Central memory CD4-positive, alpha-beta T cell (primary cell): ENCODE measurements around the gene SOX11.

Source experiments
- DNase-seq: peaks from one replicate; pipeline ENCODE4 v3.0.0; 2022

The SOX11 gene

GRCh38 chr2:5692561-5693286 lies 540 bp downstream of the SOX11 start:
- DNase-seq = no peak

DNA sequence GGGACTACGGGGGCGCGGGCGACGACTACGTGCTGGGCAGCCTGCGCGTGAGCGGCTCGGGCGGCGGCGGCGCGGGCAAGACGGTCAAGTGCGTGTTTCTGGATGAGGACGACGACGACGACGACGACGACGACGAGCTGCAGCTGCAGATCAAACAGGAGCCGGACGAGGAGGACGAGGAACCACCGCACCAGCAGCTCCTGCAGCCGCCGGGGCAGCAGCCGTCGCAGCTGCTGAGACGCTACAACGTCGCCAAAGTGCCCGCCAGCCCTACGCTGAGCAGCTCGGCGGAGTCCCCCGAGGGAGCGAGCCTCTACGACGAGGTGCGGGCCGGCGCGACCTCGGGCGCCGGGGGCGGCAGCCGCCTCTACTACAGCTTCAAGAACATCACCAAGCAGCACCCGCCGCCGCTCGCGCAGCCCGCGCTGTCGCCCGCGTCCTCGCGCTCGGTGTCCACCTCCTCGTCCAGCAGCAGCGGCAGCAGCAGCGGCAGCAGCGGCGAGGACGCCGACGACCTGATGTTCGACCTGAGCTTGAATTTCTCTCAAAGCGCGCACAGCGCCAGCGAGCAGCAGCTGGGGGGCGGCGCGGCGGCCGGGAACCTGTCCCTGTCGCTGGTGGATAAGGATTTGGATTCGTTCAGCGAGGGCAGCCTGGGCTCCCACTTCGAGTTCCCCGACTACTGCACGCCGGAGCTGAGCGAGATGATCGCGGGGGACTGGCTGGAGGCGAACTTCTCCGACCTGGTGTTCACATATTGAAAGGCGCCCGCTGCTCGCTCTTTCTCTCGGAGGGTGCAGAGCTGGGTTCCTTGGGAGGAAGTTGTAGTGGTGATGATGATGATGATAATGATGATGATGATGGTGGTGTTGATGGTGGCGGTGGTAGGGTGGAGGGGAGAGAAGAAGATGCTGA lies 1.4 kb downstream of the SOX11 start:
- DNase-seq = no peak

DNA sequence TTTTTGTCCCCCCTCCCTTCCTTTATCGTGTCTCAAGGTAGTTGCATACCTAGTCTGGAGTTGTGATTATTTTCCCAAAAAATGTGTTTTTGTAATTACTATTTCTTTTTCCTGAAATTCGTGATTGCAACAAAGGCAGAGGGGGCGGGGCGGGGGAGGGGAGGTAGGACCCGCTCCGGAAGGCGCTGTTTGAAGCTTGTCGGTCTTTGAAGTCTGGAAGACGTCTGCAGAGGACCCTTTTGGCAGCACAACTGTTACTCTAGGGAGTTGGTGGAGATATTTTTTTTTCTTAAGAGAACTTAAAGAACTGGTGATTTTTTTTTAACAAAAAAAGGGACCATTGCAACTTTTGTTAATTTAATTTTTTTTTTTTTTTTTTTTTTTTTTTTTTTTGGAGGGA lies 2.1 kb downstream of the SOX11 start:
- no peak for DNase-seq

DNA sequence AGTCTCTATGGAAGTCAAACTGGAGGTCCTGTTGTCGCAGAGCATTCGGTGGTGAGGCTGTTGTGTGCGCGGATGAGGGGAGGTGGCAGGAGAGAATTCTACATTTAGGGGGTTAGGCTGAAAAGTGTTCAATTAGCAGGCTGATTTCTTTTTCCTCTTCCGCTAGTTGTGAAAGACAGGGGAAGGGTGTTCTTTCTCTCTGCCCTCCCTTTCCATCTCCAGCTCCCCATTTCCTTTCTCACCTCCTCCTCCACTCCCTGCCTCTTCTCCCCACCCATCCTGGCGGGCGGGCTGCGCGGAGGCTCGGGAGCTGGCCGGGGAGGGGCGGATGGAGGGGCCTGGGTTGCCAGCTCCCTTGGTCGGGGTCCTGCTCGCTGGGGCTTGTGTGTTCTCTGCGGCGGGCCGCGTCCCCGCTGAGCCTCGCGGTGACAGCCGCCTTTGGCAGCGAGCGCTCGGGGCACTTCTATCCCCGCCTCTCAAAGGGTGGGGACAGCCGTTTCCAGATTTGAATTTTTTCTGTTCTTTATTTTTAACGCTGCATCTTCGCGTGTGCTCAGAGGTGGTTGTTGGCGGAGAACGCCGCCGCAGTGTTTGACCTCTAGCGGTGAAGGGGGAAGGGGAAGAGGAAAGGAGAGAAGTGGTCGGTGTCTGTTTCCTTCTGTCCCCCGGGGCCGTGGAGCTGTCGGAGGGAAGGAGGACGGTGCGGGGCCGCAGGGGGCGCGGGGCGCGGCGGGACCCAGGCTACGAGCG lies 3.6 kb downstream of the SOX11 start:
- DNase-seq = no peak

DNA sequence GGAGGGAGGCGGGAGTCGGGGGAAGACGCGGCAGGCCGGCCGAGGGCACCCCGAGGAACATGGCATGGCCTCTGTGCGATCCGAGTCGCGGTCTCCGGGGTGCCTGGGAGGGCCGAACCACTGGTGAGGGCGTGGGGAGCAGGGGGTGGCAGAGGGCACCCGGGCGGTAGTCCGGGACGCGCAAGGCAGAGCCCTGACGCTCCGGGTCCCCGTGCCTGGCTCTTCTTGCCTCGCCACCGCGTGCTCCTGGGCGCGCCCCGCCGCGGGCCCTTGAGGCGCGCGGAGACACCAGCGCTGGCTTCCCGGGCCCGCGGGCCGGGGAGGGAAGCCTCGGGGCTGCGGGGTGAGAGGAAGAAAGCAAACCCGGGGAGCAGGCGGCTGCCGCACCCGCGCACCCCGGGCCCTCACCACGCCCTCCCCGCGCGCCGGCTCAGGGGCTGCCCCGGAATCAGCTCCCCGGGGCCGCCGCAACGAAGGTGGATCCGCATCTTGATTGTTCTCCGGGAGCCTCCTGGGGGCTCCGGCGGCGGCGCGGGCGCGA lies 4.3 kb downstream of the SOX11 start:
- no peak for DNase-seq

GRCh38 chr2:5696945-5697521 lies 4.8 kb downstream of the SOX11 start:
- no peak for DNase-seq

GRCh38 chr2:5697562-5697961 lies 5.4 kb downstream of the SOX11 start:
- no peak for DNase-seq

DNA sequence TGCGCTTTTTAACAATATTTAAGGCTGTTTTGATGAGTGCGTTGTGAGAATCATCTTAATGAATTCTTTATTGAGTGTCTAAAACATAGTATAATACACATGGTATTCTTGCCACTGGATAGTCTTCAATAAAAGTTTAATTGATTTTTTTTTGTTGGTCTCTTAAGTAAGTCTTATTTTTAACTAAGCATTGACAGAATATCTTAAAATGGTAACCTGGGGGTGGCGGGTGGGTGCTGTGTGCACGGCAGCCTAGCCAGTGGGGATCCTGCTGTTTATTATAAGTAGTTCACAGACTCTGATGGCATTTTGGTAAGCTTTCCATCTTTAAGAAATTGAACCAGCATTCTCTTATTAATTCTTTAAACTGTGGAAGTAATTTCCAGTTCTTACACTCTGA lies 6.0 kb downstream of the SOX11 start:
- no peak for DNase-seq

DNA sequence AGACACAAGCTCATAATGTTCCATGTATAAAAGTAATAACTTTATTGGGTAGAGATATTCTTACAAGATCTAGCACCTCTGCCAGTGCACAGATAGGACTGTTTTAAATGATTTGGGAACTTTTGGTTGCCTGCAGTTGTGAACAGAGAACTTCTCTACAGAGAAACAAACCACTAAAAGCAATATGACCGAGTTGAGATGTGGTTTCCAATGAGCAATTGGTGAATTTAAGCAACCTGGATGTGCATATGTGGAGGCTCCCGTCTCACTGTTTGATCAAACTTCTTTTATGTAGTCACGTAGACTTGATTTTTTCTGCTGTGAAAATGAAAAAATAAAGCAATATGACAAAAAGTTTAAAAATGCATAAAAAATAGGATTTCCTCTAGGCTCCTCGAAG lies 7.8 kb downstream of the SOX11 start:
- DNase-seq = no peak

- DNase-seq = no peak
Measured at GRCh38 chr2:5700551-5700950, 8.4 kb downstream of the SOX11 start.

- DNase-seq = no peak
Measured at GRCh38 chr2:5701266-5701665, 9.1 kb downstream of the SOX11 start.

GRCh38 chr2:5703166-5703565 lies 11.0 kb downstream of the SOX11 start:
- DNase-seq = no peak

GRCh38 chr2:5705490-5705889 lies 13.3 kb downstream of the SOX11 start:
- no peak for DNase-seq

- DNase-seq = no peak
Measured at GRCh38 chr2:5706717-5707455, 14.7 kb downstream of the SOX11 start.

DNA sequence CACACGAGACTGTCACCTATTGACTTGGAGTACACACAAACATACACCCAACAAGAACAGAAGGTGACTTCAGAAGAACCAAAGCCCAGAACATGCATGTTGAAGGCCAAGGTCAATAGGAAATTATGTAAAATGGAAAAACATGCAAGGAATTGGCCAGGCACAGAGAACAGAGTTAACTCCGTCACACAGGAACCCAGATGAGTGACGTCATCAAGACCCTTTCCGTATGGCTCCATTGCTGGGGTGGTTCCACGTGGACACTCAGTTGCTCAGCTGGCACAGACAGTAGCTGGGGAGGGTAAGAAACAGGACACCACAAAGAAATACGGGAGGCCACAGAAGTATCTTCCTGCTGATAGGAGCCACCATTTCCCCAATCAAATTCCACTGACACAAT lies 18.4 kb downstream of the SOX11 start:
- no peak for DNase-seq

- DNase-seq = no peak
Measured at GRCh38 chr2:5713101-5713500, 20.9 kb downstream of the SOX11 start.

- no peak for DNase-seq
Measured at GRCh38 chr2:5719629-5720334, 27.6 kb downstream of the SOX11 start.

DNA sequence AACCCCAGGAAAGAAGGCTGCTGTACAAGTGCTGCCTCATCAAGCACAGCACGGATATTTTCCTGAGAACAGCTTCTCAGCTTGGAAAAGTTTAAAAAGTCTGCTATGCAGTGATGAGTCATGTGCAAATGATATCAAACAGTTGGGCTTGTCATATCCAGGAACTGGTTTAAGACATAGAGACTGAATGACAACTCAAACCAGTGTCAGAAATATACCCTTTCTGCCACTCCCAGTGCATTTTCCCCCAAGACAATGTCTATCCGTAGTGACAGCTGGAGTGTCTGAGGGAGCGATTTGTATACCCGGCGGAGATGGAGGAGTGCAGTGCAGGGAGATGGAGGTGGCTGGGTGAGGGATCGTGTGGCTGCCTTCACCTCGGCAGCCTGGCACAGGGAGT lies 28.2 kb downstream of the SOX11 start:
- DNase-seq = no peak

- DNase-seq = no peak
Measured at GRCh38 chr2:5722236-5722635, 30.1 kb downstream of the SOX11 start.

GRCh38 chr2:5723791-5724735 lies 31.9 kb downstream of the SOX11 start:
- DNase-seq = no peak
